SKM-1 treated with dmso at 0.1 percent for 144 hours (cell line): ENCODE results near the gene CDK19.
"Not testable (repeated sequence)": the region's sequence is repeated elsewhere in the genome, so short reads cannot be mapped to it uniquely, and the experiment has no call there.

Experiments
- DNase-seq: peaks from one replicate; lab custom pipeline; 2025; ENCODE audit not compliant: unreplicated experiment; lab: John Stamatoyannopoulos, UW

The CDK19 gene

GRCh38 chr6:110760589-110760988 lies 54.7 kb downstream of the CDK19 start:
- no peak for DNase-seq

DNA sequence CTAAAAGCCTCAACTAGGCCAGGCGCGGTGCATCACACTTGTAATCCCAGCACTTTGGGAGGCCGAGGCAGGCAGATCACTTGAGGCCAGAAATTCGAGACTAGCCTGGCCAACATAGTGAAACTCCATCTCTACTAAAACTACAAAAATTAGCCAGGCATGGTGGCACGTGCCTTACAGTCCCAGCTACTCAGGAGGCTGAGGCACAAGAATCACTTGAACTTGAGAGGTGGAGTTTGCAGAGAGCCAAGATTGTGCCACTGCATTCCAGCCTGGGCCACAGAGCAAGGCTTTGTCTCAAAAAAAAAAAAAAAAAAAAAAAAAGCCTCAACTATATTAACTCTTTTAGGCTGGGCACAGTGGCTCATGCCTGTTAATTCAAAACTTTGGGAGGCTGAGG lies 55.2 kb downstream of the CDK19 start:
- DNase-seq, result not testable (repeated sequence)

DNA sequence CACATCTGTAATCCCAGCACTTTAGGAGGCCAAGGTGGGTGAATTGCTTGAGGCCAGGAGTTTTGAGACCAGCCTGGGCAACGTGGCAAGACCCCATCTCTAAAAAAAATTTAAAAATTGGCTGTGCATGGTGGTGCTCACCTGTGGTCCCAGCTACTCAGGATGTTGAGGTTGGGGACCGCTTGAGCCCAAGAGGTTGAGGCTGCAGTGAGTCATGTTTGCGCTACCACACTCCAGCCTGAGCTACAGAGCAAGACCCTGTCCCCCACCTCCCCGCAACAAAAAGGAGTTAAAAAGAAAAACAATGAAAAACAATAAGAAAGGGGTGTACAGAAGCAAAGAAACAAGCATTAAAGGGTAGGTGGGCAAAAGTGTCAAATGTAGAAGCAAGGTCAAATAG lies 57.3 kb downstream of the CDK19 start:
- DNase-seq, result no peak

- DNase-seq, result peak; percentile 16
Measured at GRCh38 chr6:110756817-110757216, 58.5 kb downstream of the CDK19 start.

- no peak for DNase-seq
Measured at GRCh38 chr6:110755411-110755834, 59.8 kb downstream of the CDK19 start.

GRCh38 chr6:110753936-110754668 lies 61.2 kb downstream of the CDK19 start:
- DNase-seq, result not testable (repeated sequence)

- DNase-seq, result no peak
Measured at GRCh38 chr6:110748453-110748852, 66.8 kb downstream of the CDK19 start.

GRCh38 chr6:110746680-110747079 lies 68.6 kb downstream of the CDK19 start:
- DNase-seq, result no peak

DNA sequence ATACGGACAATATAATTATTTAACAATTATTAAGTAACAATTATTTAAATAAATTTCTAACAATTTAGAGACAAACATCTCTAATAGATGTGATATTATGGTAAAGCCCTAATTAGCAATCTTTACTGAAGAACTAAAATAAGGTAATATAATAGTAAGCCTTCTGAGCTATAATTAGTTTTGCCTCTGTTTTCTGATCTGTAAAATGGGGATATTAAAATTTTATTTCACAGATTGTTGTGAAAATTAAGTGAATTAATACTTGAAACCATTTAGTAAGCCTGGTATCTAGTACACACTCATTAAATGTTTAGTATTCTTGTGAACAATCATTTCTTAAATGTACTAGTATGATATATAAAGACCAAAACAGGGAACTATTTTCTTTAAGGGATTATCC lies 70.3 kb downstream of the CDK19 start:
- no peak for DNase-seq

DNA sequence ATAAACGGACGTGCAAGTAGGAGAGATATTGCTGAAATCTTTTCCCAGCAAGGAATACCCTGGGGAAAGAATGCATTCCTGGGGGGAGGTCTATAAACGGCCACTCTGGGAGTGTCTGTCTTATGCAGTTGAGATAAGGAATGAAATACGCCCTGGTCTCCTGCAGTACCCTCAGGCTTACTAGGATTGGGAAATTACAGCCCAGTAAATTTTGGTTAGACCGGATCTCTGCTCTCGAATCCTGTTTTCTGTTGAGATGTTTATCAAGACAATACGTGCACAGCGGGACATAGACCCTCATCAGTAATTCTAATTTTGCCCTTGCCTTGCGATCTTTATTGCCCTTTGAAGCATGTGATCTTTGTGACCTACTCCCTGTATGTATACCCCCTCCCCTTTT lies 72.7 kb downstream of the CDK19 start:
- DNase-seq, result not testable (repeated sequence)

DNA sequence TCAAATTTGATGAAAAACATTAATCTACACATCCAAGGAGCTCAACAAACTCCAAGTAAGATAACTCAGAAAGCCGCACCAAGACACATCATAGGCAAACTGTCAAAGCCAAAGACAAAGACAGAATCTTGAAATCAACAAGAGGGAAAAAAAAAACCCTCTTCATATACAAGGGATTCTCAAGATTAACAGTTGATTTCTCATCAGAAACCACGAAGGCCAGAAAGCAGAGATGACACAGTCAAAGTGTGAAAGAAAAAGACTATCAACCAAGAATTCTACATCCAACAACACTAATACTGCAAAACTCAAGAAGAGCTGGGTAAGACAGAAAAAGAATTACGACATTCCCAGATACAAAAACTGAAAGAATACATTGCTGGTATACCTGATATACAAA lies 73.8 kb downstream of the CDK19 start:
- DNase-seq, result no peak

- DNase-seq, result peak; percentile 99
Measured at GRCh38 chr6:110738899-110739365, 76.3 kb downstream of the CDK19 start.

- DNase-seq, result no peak
Measured at GRCh38 chr6:110735666-110736065, 79.6 kb downstream of the CDK19 start.

- no peak for DNase-seq
Measured at GRCh38 chr6:110731898-110732297, 83.4 kb downstream of the CDK19 start.

GRCh38 chr6:110731196-110731595 lies 84.1 kb downstream of the CDK19 start:
- no peak for DNase-seq

GRCh38 chr6:110728501-110728900 lies 86.8 kb downstream of the CDK19 start:
- DNase-seq, result no peak

DNA sequence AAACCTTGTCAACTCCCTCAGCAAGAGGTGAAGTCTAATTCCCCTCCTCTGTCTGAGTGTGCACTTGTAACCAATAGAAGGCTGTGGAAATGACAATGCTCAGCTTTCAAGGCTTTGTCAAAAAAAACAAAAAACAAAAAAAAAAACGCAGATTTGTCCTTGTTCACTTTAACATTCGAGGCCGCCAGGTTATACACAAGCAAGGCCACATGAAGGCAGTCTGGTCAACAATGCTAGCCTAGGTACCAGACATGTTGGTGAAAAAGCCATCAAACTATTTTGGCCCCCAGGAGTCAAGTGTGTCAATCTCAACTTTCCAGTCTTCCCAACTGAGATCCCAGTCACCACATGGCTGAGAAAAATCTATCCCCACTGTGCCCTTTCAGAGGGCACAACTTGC lies 92.3 kb downstream of the CDK19 start:
- DNase-seq, result no peak

GRCh38 chr6:110720066-110720465 lies 95.2 kb downstream of the CDK19 start:
- DNase-seq, result no peak

- not testable (repeated sequence) for DNase-seq
Measured at GRCh38 chr6:110719601-110720000, 95.7 kb downstream of the CDK19 start.

DNA sequence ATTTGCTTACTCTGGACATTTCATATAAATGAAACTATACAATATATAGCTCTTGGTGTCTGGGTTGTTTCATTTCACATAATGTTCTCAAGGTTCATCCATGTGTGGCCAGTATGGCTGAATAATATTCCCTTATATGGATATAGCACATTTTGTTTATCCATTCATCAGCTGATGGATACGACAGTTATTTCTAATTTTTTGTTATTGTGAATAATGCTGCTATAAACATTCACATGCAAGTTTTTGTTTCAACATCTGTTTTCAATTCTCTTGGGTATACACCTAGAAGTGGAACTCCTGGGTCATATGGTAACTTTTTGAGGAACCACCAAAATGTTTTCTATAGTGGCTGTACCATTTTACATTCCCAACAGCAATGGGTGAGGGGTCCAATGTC lies 101.1 kb downstream of the CDK19 start:
- no peak for DNase-seq

DNA sequence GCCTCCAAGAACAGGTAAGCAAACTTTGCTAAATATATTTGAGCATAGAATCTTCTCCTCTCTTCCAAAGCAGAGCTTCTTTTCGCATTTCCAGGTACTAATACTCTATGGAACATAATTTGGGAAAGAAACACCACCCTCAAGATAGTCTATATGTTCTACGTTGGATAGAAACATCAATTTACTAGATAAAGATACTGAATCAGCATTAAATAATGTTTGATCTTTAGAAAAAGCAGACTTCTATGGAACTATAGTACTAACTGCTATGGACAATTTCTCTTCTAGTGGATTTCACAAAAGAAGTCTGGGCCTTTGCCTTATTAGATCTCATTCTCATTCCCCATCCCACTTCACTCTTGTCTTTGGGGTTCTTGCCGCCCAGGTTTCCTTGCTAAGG lies 103.0 kb downstream of the CDK19 start:
- DNase-seq, result no peak

GRCh38 chr6:110710115-110710514 lies 105.2 kb downstream of the CDK19 start:
- no peak for DNase-seq

- no peak for DNase-seq
Measured at GRCh38 chr6:110708295-110708950, 106.8 kb downstream of the CDK19 start.
